Common myeloid progenitor, CD34-positive (primary cell): ENCODE measurements around the gene CCL22.

Experiments
- CTCF ChIA-PET: fragments of 350-600 bp; sonication (Branson Sonifier 250); formaldehyde crosslinking; loops from one replicate; lab custom pipeline; 2021; ENCODE audit warnings: antibody characterized with exemption; lab: Charles Lee
- POLR2A ChIA-PET: fragments of 350-600 bp; sonication (Branson Sonifier 250); formaldehyde crosslinking; loops from one replicate; lab custom pipeline; 2021; ENCODE audit warnings: antibody characterized with exemption; lab: Charles Lee
- DNase-seq, 3 donors: peaks; one replicate each; pipeline versions ENCODE4 v3.0.0 to v3.0.0-alpha.2; 2013
- H3K27ac ChIP-seq, 2 experiments: 1 replicate in 1 of 2; 2 replicates in 1 of 2; pipeline ENCODE4 v1.7.0; 2013; ENCODE audit warnings: inconsistent platforms in 2 of 2, low read length in 2 of 2, mild to moderate bottlenecking in 2 of 2, low read depth in 1 of 2, moderate library complexity in 1 of 2; ENCODE audit not compliant: severe bottlenecking in 2 of 2, insufficient read depth in 1 of 2, poor library complexity in 1 of 2
- H3K27me3 ChIP-seq, 5 experiments: replicated peaks in 2 of 5; 1 replicate in 3 of 5; 2 replicates in 2 of 5; pipeline versions ENCODE4 v1.6.1 to v1.7.0; 2013; ENCODE audit warnings: low read length in 4 of 5, mild to moderate bottlenecking in 2 of 5, moderate library complexity in 2 of 5, inconsistent platforms in 1 of 5; ENCODE audit not compliant: insufficient read depth in 5 of 5, control insufficient read depth in 4 of 5
- H3K36me3 ChIP-seq, 4 experiments: 1 replicate in 2 of 4; 2 replicates in 2 of 4; pipeline versions ENCODE4 v1.6.1 to v1.7.0; 2013; ENCODE audit warnings: low read length in 3 of 4, control low read depth in 1 of 4, mild to moderate bottlenecking in 1 of 4; ENCODE audit not compliant: control insufficient read depth in 4 of 4, insufficient read depth in 4 of 4
- H3K4me1 ChIP-seq, 4 experiments: 1 replicate in 3 of 4; 2 replicates in 1 of 4; pipeline versions ENCODE4 v1.6.1 to v1.7.1; 2013; ENCODE audit warnings: low read length in 3 of 4, mild to moderate bottlenecking in 3 of 4, control low read depth in 1 of 4, inconsistent platforms in 1 of 4, moderate library complexity in 1 of 4; ENCODE audit not compliant: control insufficient read depth in 4 of 4, insufficient read depth in 4 of 4; ENCODE audit errors: control extremely low read depth in 1 of 4
- H3K4me3 ChIP-seq, 7 experiments: 1 replicate in 4 of 7; 2 replicates in 3 of 7; pipeline versions ENCODE4 v1.5.1 to v1.7.0; 2013; ENCODE audit warnings: mild to moderate bottlenecking in 7 of 7, low read length in 6 of 7, moderate library complexity in 6 of 7, inconsistent platforms in 2 of 7, low read depth in 2 of 7, control low read depth in 1 of 7; ENCODE audit not compliant: insufficient read depth in 4 of 7, control insufficient read depth in 1 of 7; ENCODE audit errors: extremely low read depth in 1 of 7
- H3K9me3 ChIP-seq, 5 experiments: 1 replicate in 4 of 5; 2 replicates in 1 of 5; pipeline versions ENCODE4 v1.6.1 to v1.7.1; 2013; ENCODE audit warnings: low read length in 4 of 5, mild to moderate bottlenecking in 2 of 5, inconsistent platforms in 1 of 5, low read depth in 1 of 5, moderate library complexity in 1 of 5; ENCODE audit not compliant: control insufficient read depth in 4 of 5, insufficient read depth in 2 of 5; ENCODE audit errors: control extremely low read depth in 1 of 5
- WGBS: methylation state at CpG from one replicate; pipeline ENCODE4 v1.1.5; 2013; ENCODE audit not compliant: insufficient coverage; 5-methylcytosine and 5-hydroxymethylcytosine counted together

Gene CCL22

GRCh38 chr16:57345666-57346204, 12.8 kb upstream of the CCL22 start:
- no CpG with 5 or more reads among the region's 3 CpGs for WGBS

GRCh38 chr16:57347858-57348257, 10.7 kb upstream of the CCL22 start:
- 100% methylated on average over 1 of the region's 6 CpGs for WGBS
- H3K27ac ChIP-seq = no peak overlapping the region
- H3K4me3 ChIP-seq = no peak overlapping the region
- CTCF ChIA-PET = interaction anchor here (1.6 kb wide), 1 partner anchor 46 kb away, joined by 5 read pairs; no protein-coding TSS in a partner anchor
- no peak for DNase-seq
- H3K27me3 ChIP-seq = peaks cover 4 to 26% (median 9%) of the 10 kb centered on the region in 5 experiments
- POLR2A ChIA-PET = no interaction called here
- no peaks in the 10 kb centered on the region for H3K36me3 ChIP-seq
- H3K4me1 ChIP-seq = peaks cover 0 to 13% (median 6%) of the 10 kb centered on the region in 4 experiments
- H3K9me3 ChIP-seq = peaks cover 0 to 7% (median 2%) of the 10 kb centered on the region in 5 experiments

More at GRCh38 chr16:57345666-57346204, 12.8 kb upstream of the CCL22 start:
- no peaks in the 10 kb centered on the region for H3K36me3 ChIP-seq
- POLR2A ChIA-PET = no interaction called here
- no peak for DNase-seq
- CTCF ChIA-PET = interaction anchor here (0.7 kb wide), 1 partner anchor 71 kb away, joined by 3 read pairs; no protein-coding TSS in a partner anchor
- peaks cover 4 to 22% (median 5%) of the 10 kb centered on the region in 5 experiments for H3K27me3 ChIP-seq
- no peak overlapping the region for H3K4me3 ChIP-seq
- H3K27ac ChIP-seq = no peak overlapping the region
- peaks cover 0 to 7% (median 2%) of the 10 kb centered on the region in 5 experiments for H3K9me3 ChIP-seq
- H3K4me1 ChIP-seq = peaks cover 0 to 18% (median 9%) of the 10 kb centered on the region in 4 experiments

GRCh38 chr16:57348327-57348726, 10.3 kb upstream of the CCL22 start:
- CTCF ChIA-PET = interaction anchor here (1.6 kb wide), 1 partner anchor 47 kb away, joined by 5 read pairs; no protein-coding TSS in a partner anchor

GRCh38 chr16:57349212-57350031, 9.2 kb upstream of the CCL22 start:
- 6% methylated on average over 11 of the region's 14 CpGs for WGBS
- Histone ChIP-seq H3K4me1 (peaks cover 0 to 13% (median 6%) of the 10 kb centered on the region in 4 experiments), H3K4me3 (no peak overlapping the region), H3K27ac (no peak overlapping the region), H3K27me3 (peaks cover 4 to 26% (median 9%) of the 10 kb centered on the region in 5 experiments), H3K36me3 (no peaks in the 10 kb centered on the region), H3K9me3 (peaks cover 0 to 7% (median 2%) of the 10 kb centered on the region in 5 experiments)
- CTCF ChIA-PET = interaction anchor here (1.2 kb wide), 1 partner anchor 69 kb away, joined by 3 read pairs; no protein-coding TSS in a partner anchor
- DNase-seq = peak; percentile 70 to 93 (median 91)
- POLR2A ChIA-PET = no interaction called here

More at GRCh38 chr16:57348327-57348726, 10.3 kb upstream of the CCL22 start:
- Histone ChIP-seq H3K27me3 (peaks cover 4 to 26% (median 9%) of the 10 kb centered on the region in 5 experiments), H3K4me1 (peaks cover 0 to 13% (median 6%) of the 10 kb centered on the region in 4 experiments), H3K4me3 (no peak overlapping the region), H3K36me3 (no peaks in the 10 kb centered on the region), H3K27ac (no peak overlapping the region), H3K9me3 (peaks cover 0 to 7% (median 2%) of the 10 kb centered on the region in 5 experiments)
- DNase-seq = no peak
- WGBS = 87% methylated on average over 2 of the region's 2 CpGs
- POLR2A ChIA-PET = no interaction called here

GRCh38 chr16:57352636-57353047, 5.9 kb upstream of the CCL22 start:
- H3K9me3 ChIP-seq = no peaks in the 10 kb centered on the region
- H3K27me3 ChIP-seq = peaks cover 0 to 15% (median 12%) of the 10 kb centered on the region in 5 experiments
- H3K4me1 ChIP-seq = peaks cover 0 to 13% (median 6%) of the 10 kb centered on the region in 4 experiments
- H3K27ac ChIP-seq = no peak overlapping the region
- ChIA-PET POLR2A (no interaction called here), CTCF (interaction anchor here (0.6 kb wide), 1 partner anchor 149 kb away, joined by 3 read pairs; no protein-coding TSS in a partner anchor)
- no peak overlapping the region for H3K4me3 ChIP-seq
- DNase-seq = no peak
- no peaks in the 10 kb centered on the region for H3K36me3 ChIP-seq
- 87% methylated on average over 4 of the region's 6 CpGs for WGBS

- Histone ChIP-seq H3K27me3 (peaks cover 0 to 7% (median 6%) of the 10 kb centered on the region in 5 experiments), H3K9me3 (no peaks in the 10 kb centered on the region), H3K27ac (no peak overlapping the region), H3K4me1 (peaks cover 0 to 6% (median 2%) of the 10 kb centered on the region in 4 experiments), H3K36me3 (no peaks in the 10 kb centered on the region), H3K4me3 (no peak overlapping the region)
- POLR2A ChIA-PET = no interaction called here
- DNase-seq = no peak
- 96% methylated on average over 4 of the region's 7 CpGs for WGBS
- CTCF ChIA-PET = no interaction called here
Observed at GRCh38 chr16:57354311-57354710, 4.3 kb upstream of the CCL22 start.
